ENCODE results near the gene DAB2IP.

DAB2IP gene

DNA sequence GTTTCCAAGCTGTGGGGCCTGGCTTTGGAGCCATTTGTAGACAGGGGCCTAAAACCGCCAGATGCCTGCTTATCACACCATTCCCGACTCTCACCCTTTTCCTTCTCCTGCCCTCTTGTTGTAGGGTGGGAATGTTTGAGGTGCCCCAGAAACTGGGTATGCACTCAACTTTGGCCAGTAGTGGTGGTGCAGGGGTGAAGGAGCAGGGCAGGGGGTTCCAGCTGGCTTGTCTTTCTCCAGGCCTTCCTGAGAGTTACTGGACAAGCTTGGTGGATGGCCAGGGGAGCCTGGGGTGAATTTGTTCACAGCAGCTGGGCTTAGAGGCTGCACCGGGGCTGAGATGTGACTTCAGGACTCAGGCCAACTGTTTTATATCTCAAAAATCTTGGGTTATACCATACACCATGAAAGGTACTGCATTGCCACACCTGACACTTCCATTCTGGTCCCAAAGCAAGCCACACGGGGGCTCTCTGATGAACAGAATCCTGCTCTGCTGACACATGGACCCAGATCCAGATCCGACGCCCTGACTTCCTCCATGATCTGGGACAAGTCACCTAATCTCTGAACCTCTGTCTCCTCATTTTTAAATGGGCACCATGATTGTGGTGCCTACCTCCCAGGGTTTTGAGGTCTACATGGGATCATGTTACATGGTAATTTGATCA lies 62.1 kb downstream of the DAB2IP start:
- Histone ChIP-seq H3K36me3 (ENCODE audit: low read depth) (peaks cover 5% of the 10 kb centered on the region; the same call in 1 of the 2 replicates), H3K9me3 (ENCODE audit: severe bottlenecking) (no peaks in the 10 kb centered on the region), H3K4me1 (ENCODE audit: insufficient read depth, poor library complexity, severe bottlenecking) (peaks cover 24% of the 10 kb centered on the region), H3K27me3 (ENCODE audit: insufficient read depth, poor library complexity, severe bottlenecking) (no peaks in the 10 kb centered on the region), H3K4me3 (ENCODE audit: severe bottlenecking) (no peak overlapping the region), H3K27ac (ENCODE audit: poor library complexity, severe bottlenecking) (no peak overlapping the region)
- ATAC-seq (ENCODE audit: low read depth) = no peak
- no peak for DNase-seq (ENCODE audit: low spot score)
- TF ChIP-seq, protein P1, sequence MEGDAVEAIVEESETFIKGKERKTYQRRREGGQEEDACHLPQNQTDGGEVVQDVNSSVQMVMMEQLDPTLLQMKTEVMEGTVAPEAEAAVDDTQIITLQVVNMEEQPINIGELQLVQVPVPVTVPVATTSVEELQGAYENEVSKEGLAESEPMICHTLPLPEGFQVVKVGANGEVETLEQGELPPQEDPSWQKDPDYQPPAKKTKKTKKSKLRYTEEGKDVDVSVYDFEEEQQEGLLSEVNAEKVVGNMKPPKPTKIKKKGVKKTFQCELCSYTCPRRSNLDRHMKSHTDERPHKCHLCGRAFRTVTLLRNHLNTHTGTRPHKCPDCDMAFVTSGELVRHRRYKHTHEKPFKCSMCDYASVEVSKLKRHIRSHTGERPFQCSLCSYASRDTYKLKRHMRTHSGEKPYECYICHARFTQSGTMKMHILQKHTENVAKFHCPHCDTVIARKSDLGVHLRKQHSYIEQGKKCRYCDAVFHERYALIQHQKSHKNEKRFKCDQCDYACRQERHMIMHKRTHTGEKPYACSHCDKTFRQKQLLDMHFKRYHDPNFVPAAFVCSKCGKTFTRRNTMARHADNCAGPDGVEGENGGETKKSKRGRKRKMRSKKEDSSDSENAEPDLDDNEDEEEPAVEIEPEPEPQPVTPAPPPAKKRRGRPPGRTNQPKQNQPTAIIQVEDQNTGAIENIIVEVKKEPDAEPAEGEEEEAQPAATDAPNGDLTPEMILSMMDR (IDR thresholded peaks at IDR 0.05; ENCODE audit: poor library complexity, severe bottlenecking) = no peak

GRCh38 chr9:121714075-121714705 lies 62.8 kb downstream of the DAB2IP start:
- DNase-seq (ENCODE audit: low spot score) = no peak
- H3K4me3 ChIP-seq (ENCODE audit: severe bottlenecking) = no peak overlapping the region
- no peak for ATAC-seq (ENCODE audit: low read depth)
- peaks cover 30% of the 10 kb centered on the region for H3K4me1 ChIP-seq (ENCODE audit: insufficient read depth, poor library complexity, severe bottlenecking)
- H3K27me3 ChIP-seq (ENCODE audit: insufficient read depth, poor library complexity, severe bottlenecking) = no peaks in the 10 kb centered on the region
- no peaks in the 10 kb centered on the region for H3K9me3 ChIP-seq (ENCODE audit: severe bottlenecking)
- no peak overlapping the region for H3K27ac ChIP-seq (ENCODE audit: poor library complexity, severe bottlenecking)
- peaks cover 5% of the 10 kb centered on the region; the same call in 1 of the 2 replicates for H3K36me3 ChIP-seq (ENCODE audit: low read depth)
- TF ChIP-seq, protein P1 (IDR thresholded peaks at IDR 0.05; ENCODE audit: poor library complexity, severe bottlenecking) = no peak

DNA sequence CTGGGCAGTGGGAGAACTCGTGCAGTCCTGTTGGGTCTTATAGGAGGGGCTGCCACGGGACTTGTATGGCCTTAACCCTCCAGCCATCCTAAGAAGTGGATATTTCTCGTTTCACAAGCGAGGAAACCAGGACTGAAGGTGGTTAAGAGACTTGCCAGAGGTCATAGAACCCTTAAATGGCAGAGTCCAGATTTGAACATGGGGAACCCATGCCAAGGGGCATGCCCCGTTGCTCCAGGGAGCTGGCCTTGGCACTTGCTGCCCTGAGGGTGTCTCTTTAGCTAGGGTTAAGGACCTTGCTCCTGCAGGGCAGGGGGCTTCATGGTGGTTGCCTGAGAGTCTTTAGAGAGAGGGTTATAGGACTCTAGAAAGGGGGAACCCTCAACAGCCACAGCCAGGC lies 63.4 kb downstream of the DAB2IP start:
- Histone ChIP-seq H3K4me1 (ENCODE audit: insufficient read depth, poor library complexity, severe bottlenecking) (peaks cover 37% of the 10 kb centered on the region), H3K27ac (ENCODE audit: poor library complexity, severe bottlenecking) (no peak overlapping the region), H3K36me3 (ENCODE audit: low read depth) (peaks cover 5% of the 10 kb centered on the region; the same call in 1 of the 2 replicates), H3K9me3 (ENCODE audit: severe bottlenecking) (no peaks in the 10 kb centered on the region), H3K27me3 (ENCODE audit: insufficient read depth, poor library complexity, severe bottlenecking) (no peaks in the 10 kb centered on the region), H3K4me3 (ENCODE audit: severe bottlenecking) (no peak overlapping the region)
- ATAC-seq (ENCODE audit: low read depth) = no peak
- no peak for DNase-seq (ENCODE audit: low spot score)
- TF ChIP-seq, protein P1 (IDR thresholded peaks at IDR 0.05; ENCODE audit: poor library complexity, severe bottlenecking) = no peak

GRCh38 chr9:121717141-121717991 lies 65.9 kb downstream of the DAB2IP start:
- DNase-seq (ENCODE audit: low spot score) (no peak), ATAC-seq (ENCODE audit: low read depth) (peak; percentile 12; the same call in 1 of the 3 replicates)
- Histone ChIP-seq H3K27me3 (ENCODE audit: insufficient read depth, poor library complexity, severe bottlenecking) (no peaks in the 10 kb centered on the region), H3K27ac (ENCODE audit: poor library complexity, severe bottlenecking) (peak overlapping the region; percentile 63), H3K36me3 (ENCODE audit: low read depth) (peaks cover 2% of the 10 kb centered on the region; the same call in 1 of the 2 replicates), H3K9me3 (ENCODE audit: severe bottlenecking) (no peaks in the 10 kb centered on the region), H3K4me1 (ENCODE audit: insufficient read depth, poor library complexity, severe bottlenecking) (peaks cover 59% of the 10 kb centered on the region), H3K4me3 (ENCODE audit: severe bottlenecking) (no peak overlapping the region)
- TF ChIP-seq, protein P1 (IDR thresholded peaks at IDR 0.05; ENCODE audit: poor library complexity, severe bottlenecking) = no peak
